BJ (cell line): ENCODE measurements around the gene FBXO33. TPM values are rescaled to one million over a fixed set of nuclear protein-coding genes. Genes with fewer than 3 reads are reported as not detected.

ENCODE experiments used
- CTCF ChIA-PET: fragments of 350-600 bp; formaldehyde crosslinking; extraction: SDS; loops from one replicate; lab custom pipeline; 2021; ENCODE audit warnings: antibody characterized with exemption, inconsistent platforms; lab: Yijun Ruan, JAX
- POLR2A ChIA-PET: fragments of 300-600 bp; sonication (Branson Sonifier 250); formaldehyde crosslinking; extraction: SDS; loops from one replicate; lab custom pipeline; 2021; ENCODE audit warnings: antibody characterized with exemption; lab: Charles Lee
- DNase-seq: peaks from one replicate; pipeline ENCODE4 v3.0.0-alpha.2; 2011; ENCODE audit warnings: low read depth
- H3K27me3 ChIP-seq: 2 replicates; pipeline ENCODE4 v1.6.0; 2011; ENCODE audit warnings: low read length; ENCODE audit not compliant: control insufficient read depth, insufficient read depth
- H3K36me3 ChIP-seq: 2 replicates; pipeline ENCODE4 v1.5.1; 2011; ENCODE audit warnings: low read length; ENCODE audit not compliant: control insufficient read depth, insufficient read depth
- H3K4me3 ChIP-seq: 2 replicates; pipeline ENCODE4 v1.5.1; 2011; ENCODE audit warnings: low read depth, mild to moderate bottlenecking, control low read depth, low read length
- CTCF ChIP-seq: IDR thresholded peaks from 2 replicates; pipeline ENCODE4 v1.5.1; 2011; ENCODE audit warnings: low read depth, mild to moderate bottlenecking, control low read depth, inconsistent platforms, low read length, moderate library complexity; ENCODE audit not compliant: insufficient read depth
- polyA minus RNA-seq: library from RNA; depleted of rRNA, polyadenylated mRNA; stranded (reverse); fragments of >200 nt; gene quantifications from 2 replicates; pipeline ENCODE4 v1.2.3, GENCODE V29; 2011; rRNA and poly(A)+ RNA removed
- polyA plus RNA-seq: library from polyadenylated mRNA; depleted of rRNA; stranded (reverse); fragments of >200 nt; gene quantifications from 2 replicates; pipeline ENCODE4 v1.2.3, GENCODE V29; 2011; rRNA removed

Gene FBXO33
- polyA plus RNA-seq (7.3 and 9.1 TPM in 2 replicates), polyA minus RNA-seq (5.9 and 7.9 TPM in 2 replicates)

GRCh38 chr14:39432179-39432618 is at the start of gene FBXO33:
TSS of gene FBXO33 (minus strand) at chr14:39432433. CDS start at chr14:39432162, 271 bp downstream.
- Histone ChIP-seq H3K27me3 (no peaks in the 10 kb centered on the region), H3K4me3 (peak within 1 kb of the TSS; percentile 68), H3K36me3 (no peaks in the 10 kb centered on the region)
- TF ChIP-seq CTCF, result no peak
- CTCF ChIA-PET, result interaction anchor here (0.6 to 1.2 kb wide), 3 partner anchors 11 to 368 kb away, joined by 3 to 4 read pairs (median 3); no protein-coding TSS in a partner anchor
- POLR2A ChIA-PET, result interaction anchor here (0.6 to 0.9 kb wide), 2 partner anchors 10 to 91 kb away, joined by 3 read pairs; no protein-coding TSS in a partner anchor
- DNase-seq, result peak; percentile 75

GRCh38 chr14:39474416-39474911 is 42.2 kb upstream of the FBXO33 start:
- DNase-seq, result no peak
- H3K27me3 ChIP-seq, result no peaks in the 10 kb centered on the region
- H3K36me3 ChIP-seq, result no peaks in the 10 kb centered on the region
- POLR2A ChIA-PET, result no interaction called here
- no peak for TF ChIP-seq CTCF
- no peak overlapping the region for H3K4me3 ChIP-seq
- CTCF ChIA-PET, result no interaction called here

- Histone ChIP-seq H3K27me3 (no peaks in the 10 kb centered on the region), H3K36me3 (no peaks in the 10 kb centered on the region), H3K4me3 (no peak overlapping the region)
- CTCF ChIA-PET, result no interaction called here
- no peak for TF ChIP-seq CTCF
- POLR2A ChIA-PET, result no interaction called here
- DNase-seq, result no peak
Observed at GRCh38 chr14:39472078-39472477, 39.8 kb upstream of the FBXO33 start.

- POLR2A ChIA-PET, result no interaction called here
Observed at GRCh38 chr14:39469094-39469710, 37.0 kb upstream of the FBXO33 start.

More at GRCh38 chr14:39469094-39469710, 37.0 kb upstream of the FBXO33 start:
- no peak overlapping the region for H3K4me3 ChIP-seq
- TF ChIP-seq CTCF, result no peak
- no peaks in the 10 kb centered on the region for H3K36me3 ChIP-seq
- CTCF ChIA-PET, result interaction anchor here (0.8 kb wide), 1 partner anchor 15 kb away, joined by 3 read pairs; no protein-coding TSS in a partner anchor
- no peak for DNase-seq
- no peaks in the 10 kb centered on the region for H3K27me3 ChIP-seq
